KOPT-K1 (cell line): ENCODE measurements around the gene EVL.
A peak's percentile ranks its signal among the peaks of the same experiment; 100 is the strongest.
"Not testable (repeated sequence)": the region's sequence is repeated elsewhere in the genome, so short reads cannot be mapped to it uniquely, and the experiment has no call there.

Experiments used
- H3K27ac ChIP-seq: fragments of 200-600 bp; sonication (generic); 2 replicates; pipeline ENCODE4 v1.5.1; 2016; ENCODE audit warnings: antibody characterized with exemption, mild to moderate bottlenecking, low read depth, low read length; ENCODE audit not compliant: poor library complexity, severe bottlenecking
- H3K36me3 ChIP-seq: fragments of 200-600 bp; sonication (generic); 2 replicates; pipeline ENCODE4 v1.5.1; 2017; ENCODE audit warnings: antibody characterized with exemption, mild to moderate bottlenecking, low read length, moderate library complexity; ENCODE audit not compliant: insufficient read depth
- H3K9me3 ChIP-seq: fragments of 200-600 bp; sonication (generic); 2 replicates; pipeline ENCODE4 v1.5.1; 2017; ENCODE audit warnings: antibody characterized with exemption, low read length, mild to moderate bottlenecking; ENCODE audit not compliant: insufficient read depth, poor library complexity, severe bottlenecking

EVL gene, protein sequence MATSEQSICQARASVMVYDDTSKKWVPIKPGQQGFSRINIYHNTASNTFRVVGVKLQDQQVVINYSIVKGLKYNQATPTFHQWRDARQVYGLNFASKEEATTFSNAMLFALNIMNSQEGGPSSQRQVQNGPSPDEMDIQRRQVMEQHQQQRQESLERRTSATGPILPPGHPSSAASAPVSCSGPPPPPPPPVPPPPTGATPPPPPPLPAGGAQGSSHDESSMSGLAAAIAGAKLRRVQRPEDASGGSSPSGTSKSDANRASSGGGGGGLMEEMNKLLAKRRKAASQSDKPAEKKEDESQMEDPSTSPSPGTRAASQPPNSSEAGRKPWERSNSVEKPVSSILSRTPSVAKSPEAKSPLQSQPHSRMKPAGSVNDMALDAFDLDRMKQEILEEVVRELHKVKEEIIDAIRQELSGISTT

DNA sequence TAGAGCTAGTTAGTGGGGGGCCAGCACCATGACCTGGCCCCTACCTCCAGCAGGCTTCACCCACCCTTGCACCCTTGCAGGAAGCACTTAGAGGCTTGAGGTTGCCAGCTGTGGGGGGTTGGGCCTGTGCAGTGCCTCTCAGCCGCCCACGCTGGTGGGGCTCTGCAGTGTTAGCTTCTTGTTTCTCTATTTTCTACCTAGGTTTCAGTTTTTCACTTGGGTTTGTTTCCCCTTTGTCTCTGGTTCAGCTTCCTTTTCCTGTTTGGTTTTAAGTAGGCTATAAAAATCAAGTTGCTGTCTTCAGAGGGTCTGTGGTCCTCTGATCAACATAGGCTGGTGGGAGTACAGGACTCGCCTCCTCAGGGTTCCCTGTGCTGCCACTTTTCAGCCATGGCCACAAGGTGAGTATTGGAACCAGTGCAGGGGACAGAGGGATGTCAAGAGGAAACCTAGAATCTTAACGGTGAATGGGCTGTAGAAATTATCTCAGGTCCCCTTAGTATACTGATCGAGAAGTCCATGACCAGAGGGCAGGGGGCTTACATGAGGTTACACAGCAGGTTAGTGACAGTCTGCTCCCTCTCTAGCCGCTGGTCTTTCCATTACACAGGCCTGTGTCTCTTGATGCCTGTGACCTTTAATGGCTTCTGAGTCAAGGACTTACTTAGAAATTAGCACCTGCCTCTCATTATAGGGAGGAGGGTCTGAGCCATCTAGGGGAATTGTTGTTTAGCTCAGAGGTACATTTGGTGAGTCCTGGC, at the start of gene EVL:
Gene EVL (plus strand): TSS at position 312 of the 761 bp plus-strand sequence. CDS start 79 bp downstream, at position 391.
- peak within 1 kb of the TSS; percentile 100 for H3K27ac ChIP-seq
- H3K9me3 ChIP-seq, result no peaks in the 10 kb centered on the region
- H3K36me3 ChIP-seq, result peaks cover 23% of the 10 kb centered on the region

GRCh38 chr14:100017553-100017952, 47.7 kb upstream of the EVL start:
- H3K27ac ChIP-seq, result peak overlapping the region; percentile 15
- no peaks in the 10 kb centered on the region for H3K36me3 ChIP-seq
- H3K9me3 ChIP-seq, result no peaks in the 10 kb centered on the region

GRCh38 chr14:100018054-100018453, 47.2 kb upstream of the EVL start:
- Histone ChIP-seq H3K36me3 (no peaks in the 10 kb centered on the region), H3K27ac (peak overlapping the region; percentile 39)

GRCh38 chr14:100018482-100018881, 46.7 kb upstream of the EVL start:
- Histone ChIP-seq H3K9me3 (no peaks in the 10 kb centered on the region), H3K27ac (peak overlapping the region; percentile 39), H3K36me3 (no peaks in the 10 kb centered on the region)

More at GRCh38 chr14:100018054-100018453, 47.2 kb upstream of the EVL start:
- H3K9me3 ChIP-seq, result no peaks in the 10 kb centered on the region

DNA sequence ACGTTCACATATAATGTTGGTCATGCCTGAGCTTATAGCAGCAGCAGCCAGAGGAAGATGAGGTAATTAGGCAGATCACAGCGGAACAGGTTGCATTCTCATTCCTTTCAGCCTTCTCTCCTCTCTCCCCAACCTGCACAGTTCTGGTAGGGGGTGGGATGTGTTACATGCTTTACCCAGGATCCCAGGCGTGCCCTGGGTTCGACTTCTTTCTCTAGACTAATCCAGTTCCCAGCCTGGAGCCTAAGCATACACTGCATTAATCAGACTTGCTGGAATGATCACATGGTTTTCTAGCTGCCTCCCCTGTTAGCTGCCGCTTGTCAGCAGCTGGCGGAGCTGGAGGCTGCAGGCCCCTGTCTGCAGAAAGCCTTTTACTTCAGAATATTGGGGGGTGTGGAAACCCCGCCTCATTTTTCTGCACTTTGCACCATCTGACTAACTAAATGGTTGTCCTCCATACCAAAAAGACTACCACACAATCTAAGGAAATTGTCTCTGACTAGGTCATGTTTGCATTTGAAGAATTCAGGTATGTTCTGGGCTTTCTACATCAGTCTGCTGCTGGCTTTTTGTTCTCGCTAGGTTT, 46.0 kb upstream of the EVL start:
- Histone ChIP-seq H3K36me3 (no peaks in the 10 kb centered on the region), H3K27ac (peak overlapping the region; percentile 39)

DNA sequence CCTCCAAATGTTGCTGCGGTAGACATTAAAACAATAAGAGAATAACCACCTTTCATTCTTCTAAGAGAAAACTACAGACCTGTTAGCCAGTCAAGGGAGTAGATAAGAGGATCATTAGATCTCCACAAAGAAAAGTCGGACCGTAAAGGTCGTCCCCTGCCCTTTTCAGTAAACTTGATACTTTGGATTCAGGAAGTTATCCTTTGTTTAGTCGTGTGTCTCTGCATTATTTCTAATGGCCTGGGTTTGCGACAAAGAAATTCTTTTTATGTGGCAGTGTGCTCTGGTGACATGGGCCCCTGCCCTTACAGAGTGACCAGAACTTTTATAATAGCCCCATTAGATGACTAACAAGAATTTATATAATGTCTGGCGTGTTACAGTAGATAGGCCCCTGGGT, 44.6 kb upstream of the EVL start:
- H3K9me3 ChIP-seq, result no peaks in the 10 kb centered on the region
- H3K36me3 ChIP-seq, result no peaks in the 10 kb centered on the region
- no peak overlapping the region for H3K27ac ChIP-seq

More for the DNA sequence above, 46.0 kb upstream of the EVL start:
- H3K9me3 ChIP-seq, result no peaks in the 10 kb centered on the region

- Histone ChIP-seq H3K9me3 (no peaks in the 10 kb centered on the region), H3K27ac (peak overlapping the region; percentile 18), H3K36me3 (no peaks in the 10 kb centered on the region)
Measured at GRCh38 chr14:100022772-100023451, 42.3 kb upstream of the EVL start.

- Histone ChIP-seq H3K36me3 (no peaks in the 10 kb centered on the region), H3K9me3 (no peaks in the 10 kb centered on the region), H3K27ac (peak overlapping the region; percentile 62)
Measured at GRCh38 chr14:100025111-100025510, 40.1 kb upstream of the EVL start.

GRCh38 chr14:100027771-100028490, 37.3 kb upstream of the EVL start:
- H3K9me3 ChIP-seq, result no peaks in the 10 kb centered on the region
- H3K27ac ChIP-seq, result no peak overlapping the region
- H3K36me3 ChIP-seq, result no peaks in the 10 kb centered on the region

DNA sequence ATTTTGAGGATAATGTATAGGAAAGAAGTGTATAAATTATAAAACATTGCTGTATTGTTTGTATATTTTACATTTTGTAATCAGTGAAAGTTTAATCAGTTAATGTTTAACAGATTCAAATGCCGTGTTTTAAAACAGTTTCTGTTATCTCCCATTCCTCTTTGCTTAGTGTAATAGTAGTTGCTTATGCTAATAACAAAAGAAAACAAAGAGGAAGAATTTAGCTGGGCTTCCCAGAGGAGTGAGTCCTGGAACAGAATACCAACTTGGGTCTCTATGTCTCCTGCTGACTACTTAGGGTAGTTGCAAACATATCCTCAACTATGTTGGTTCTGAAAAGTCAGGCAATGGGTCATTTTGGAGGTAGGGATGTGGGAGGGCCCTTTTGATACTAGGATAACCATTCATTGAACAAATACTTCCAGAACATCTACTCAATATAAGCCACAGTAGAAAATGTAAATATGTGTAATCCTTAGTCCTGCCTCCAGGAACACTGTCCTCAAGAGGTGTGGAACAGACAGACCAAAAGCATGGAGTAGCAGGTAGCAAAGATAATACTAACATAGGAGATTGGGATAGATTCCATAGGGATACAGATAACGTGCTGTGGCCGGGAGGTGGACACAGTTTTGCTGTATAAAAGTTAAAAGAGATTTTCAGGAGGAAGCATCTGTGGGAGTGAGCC, 36.1 kb upstream of the EVL start:
- Histone ChIP-seq H3K36me3 (peaks cover 4% of the 10 kb centered on the region; the same call in 1 of the 2 replicates), H3K9me3 (no peaks in the 10 kb centered on the region), H3K27ac (no peak overlapping the region)

- H3K36me3 ChIP-seq, H3K9me3 ChIP-seq, H3K27ac ChIP-seq: not testable (repeated sequence)
Measured at GRCh38 chr14:100030006-100030405, 35.2 kb upstream of the EVL start.

DNA sequence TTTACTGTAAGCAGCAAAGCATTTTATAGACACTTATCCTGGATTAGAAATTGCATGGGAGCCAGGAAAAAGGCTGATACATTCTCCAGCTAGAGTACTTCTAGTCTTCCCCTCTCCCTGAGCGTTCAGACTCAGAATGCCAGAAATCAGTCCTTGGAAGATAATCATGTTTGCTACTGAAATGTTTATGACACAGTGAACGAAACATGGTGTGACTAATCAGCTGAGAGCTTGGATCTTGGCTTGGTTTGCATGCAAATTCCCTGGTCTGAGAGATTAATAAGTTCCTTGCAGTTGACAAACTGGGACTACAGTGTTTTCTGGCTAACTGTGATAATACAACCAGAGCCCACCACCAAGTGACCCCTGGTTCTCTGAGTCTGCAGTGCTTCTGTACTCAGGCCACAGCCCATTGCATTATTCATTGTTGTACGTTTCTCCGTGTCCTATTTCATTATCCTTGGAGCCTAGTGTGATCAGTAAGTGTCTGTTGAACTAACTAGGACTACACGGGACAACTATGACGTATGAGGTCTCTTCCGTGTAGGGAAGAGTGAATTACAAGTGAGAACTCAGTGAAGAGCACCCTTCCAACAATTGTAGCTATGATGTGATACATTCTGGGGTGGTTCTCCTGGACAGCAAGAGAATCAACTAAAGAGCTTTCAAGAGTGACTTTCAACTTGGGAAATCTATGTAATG, 34.6 kb upstream of the EVL start:
- Histone ChIP-seq H3K36me3 (peaks cover 4% of the 10 kb centered on the region; the same call in 1 of the 2 replicates), H3K27ac (peak overlapping the region; percentile 42), H3K9me3 (no peaks in the 10 kb centered on the region)

DNA sequence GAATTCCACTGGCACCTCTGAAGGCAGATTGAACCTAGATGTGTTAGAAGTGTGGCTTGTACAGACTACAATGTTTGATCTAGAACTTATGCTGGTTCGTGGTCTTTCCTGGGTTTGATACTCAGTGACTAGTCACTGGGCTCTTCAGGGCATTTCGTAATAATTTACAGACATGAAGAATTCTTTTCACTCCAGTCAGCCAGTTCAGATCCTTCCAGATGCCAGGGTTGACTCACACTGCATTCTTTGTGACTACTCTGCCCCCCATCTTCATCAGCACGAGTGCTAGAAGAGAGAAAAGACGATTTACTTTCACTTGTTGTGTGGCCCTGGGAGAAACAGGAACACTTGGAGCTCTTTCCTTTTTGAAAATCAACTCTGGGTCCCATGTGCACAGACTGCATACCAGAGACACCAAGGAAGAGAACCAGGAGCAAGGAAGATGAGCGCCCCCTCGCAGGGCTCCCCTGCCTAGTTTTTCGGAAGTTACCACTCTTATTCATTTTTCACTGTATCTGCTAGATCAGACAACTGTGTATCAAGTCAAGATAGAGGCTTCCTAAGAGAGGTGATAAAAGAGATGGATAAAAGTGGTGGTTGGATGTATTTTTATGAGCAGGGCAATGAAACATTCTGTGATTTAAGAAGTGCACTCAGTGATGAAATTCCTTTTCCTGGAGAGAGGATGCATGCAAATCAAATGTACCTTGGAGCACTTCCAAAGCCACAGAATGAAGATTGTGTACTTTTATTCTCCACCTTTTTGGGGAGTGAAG, 33.5 kb upstream of the EVL start:
- H3K27ac ChIP-seq, result peak overlapping the region; percentile 42
- H3K9me3 ChIP-seq, result no peaks in the 10 kb centered on the region
- peaks cover 4% of the 10 kb centered on the region; the same call in 1 of the 2 replicates for H3K36me3 ChIP-seq
